ENCODE results near the gene ADCY1.

ADCY1 gene

DNA sequence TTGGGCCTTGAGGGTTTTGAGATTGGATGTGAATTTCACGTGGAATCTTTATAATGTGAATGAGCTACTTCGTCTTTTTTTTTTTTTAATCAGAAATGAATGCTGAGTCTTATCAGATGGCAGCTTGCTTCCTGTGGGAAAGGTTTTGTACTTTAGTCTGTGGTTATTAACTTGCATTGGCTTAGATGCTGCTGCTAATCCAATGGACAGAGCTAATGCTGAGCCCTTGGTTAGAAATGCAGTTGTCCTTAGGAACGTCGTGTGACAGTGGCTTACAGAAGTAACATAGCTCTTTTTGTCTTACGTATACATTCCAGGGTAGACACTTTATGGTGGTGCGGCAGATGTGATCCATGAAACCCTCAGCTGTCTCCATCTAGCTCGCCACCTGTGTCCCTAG lies 32.8 kb downstream of the ADCY1 start:
- no peaks in the 10 kb centered on the region for H3K27me3 ChIP-seq (ENCODE audit: control insufficient read depth, insufficient read depth, low read length)
- H3K4me1 ChIP-seq (ENCODE audit: control insufficient read depth, insufficient read depth, low read length), result no peaks in the 10 kb centered on the region
- no peaks in the 10 kb centered on the region for H3K9me3 ChIP-seq (ENCODE audit: control insufficient read depth, insufficient read depth, low read length)
- no peak overlapping the region for H3K4me3 ChIP-seq (ENCODE audit: low read depth, low read length)
- no peak overlapping the region for H3K9ac ChIP-seq (ENCODE audit: low read depth, low read length)
- no peaks in the 10 kb centered on the region for H3K36me3 ChIP-seq (ENCODE audit: control insufficient read depth, insufficient read depth, low read length)
- H3K27ac ChIP-seq (ENCODE audit: low read depth, low read length), result no peak overlapping the region

DNA sequence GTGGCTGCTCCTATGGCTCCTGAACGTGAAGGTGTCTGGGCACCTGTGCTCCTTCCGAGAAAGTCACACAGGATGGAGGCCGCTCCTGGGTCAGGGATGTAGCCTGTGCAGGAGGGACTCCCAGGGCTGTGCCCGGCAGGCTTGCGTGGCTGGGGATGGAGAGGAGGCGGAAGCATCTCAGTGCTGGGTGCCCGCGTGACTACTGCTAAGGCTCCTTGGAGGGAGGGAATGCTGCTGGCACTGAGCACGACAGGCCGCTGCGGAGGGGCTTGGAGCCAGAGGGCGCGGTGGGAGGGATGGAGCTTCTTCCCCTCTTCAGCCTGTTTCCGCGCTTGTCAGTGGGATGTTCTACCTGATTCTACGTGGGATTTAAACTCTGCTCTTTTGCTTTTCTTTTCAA lies 35.0 kb downstream of the ADCY1 start:
- Histone ChIP-seq H3K9ac (ENCODE audit: low read depth, low read length) (no peak overlapping the region), H3K9me3 (ENCODE audit: control insufficient read depth, insufficient read depth, low read length) (no peaks in the 10 kb centered on the region), H3K27me3 (ENCODE audit: control insufficient read depth, insufficient read depth, low read length) (no peaks in the 10 kb centered on the region), H3K4me3 (ENCODE audit: low read depth, low read length) (no peak overlapping the region), H3K36me3 (ENCODE audit: control insufficient read depth, insufficient read depth, low read length) (peaks cover 5% of the 10 kb centered on the region), H3K4me1 (ENCODE audit: control insufficient read depth, insufficient read depth, low read length) (no peaks in the 10 kb centered on the region), H3K27ac (ENCODE audit: low read depth, low read length) (no peak overlapping the region)

DNA sequence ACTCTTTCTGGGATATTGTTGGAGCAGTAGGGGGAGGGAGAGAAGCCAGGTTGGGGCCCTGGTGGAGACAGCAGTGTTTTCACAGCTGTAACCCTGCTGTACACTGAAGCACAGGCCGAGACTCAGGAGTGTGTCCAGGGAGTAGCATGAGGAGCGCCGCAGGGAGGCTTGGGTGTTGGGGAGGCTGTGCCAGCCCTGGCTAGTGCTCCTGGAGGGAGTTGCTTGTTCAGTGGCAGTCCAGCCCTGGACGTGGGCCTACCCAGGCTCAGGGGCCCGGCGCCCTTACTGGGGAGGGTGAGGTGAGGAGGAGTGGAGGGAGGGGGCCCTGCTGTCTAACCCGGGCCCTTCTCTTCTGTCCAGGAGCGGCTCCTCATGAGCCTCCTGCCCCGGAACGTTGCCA lies 35.9 kb downstream of the ADCY1 start:
- no peak overlapping the region for H3K9ac ChIP-seq (ENCODE audit: low read depth, low read length)
- H3K4me1 ChIP-seq (ENCODE audit: control insufficient read depth, insufficient read depth, low read length), result no peaks in the 10 kb centered on the region
- H3K27ac ChIP-seq (ENCODE audit: low read depth, low read length), result no peak overlapping the region
- H3K9me3 ChIP-seq (ENCODE audit: control insufficient read depth, insufficient read depth, low read length), result no peaks in the 10 kb centered on the region
- H3K4me3 ChIP-seq (ENCODE audit: low read depth, low read length), result no peak overlapping the region
- H3K36me3 ChIP-seq (ENCODE audit: control insufficient read depth, insufficient read depth, low read length), result peaks cover 5% of the 10 kb centered on the region
- H3K27me3 ChIP-seq (ENCODE audit: control insufficient read depth, insufficient read depth, low read length), result no peaks in the 10 kb centered on the region

DNA sequence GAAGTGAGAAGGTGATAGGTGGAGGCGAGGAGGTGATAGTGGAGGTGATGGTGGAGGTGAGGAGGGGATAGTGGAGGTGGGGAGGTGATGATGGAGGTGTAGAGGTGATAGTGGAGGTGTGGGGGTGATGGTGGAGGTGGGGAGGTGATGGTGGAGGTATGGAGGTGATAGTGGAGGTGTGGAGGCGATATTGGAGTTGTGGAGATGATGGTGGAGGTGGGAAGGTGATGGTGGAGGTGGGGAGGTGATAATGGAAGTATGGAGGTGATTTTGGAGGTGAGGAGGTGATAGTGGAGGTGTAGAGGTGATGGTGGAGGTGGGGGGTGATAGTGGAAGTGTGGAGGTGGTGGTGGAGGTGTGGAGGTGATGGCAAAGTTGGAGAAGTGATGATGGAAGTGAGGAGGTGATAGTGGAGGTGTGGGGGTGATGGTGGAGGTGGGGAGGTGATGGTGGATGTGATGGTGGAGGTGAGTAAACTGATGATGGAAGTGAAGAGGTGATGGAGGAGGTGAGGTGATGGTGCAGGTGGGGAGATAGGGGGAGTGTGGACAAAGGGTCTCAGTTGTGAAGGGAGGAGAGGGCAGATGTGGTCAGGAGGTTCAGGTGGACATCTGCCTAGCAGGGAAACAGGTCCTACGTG lies 36.6 kb downstream of the ADCY1 start:
- H3K4me3 ChIP-seq (ENCODE audit: low read depth, low read length), result no peak overlapping the region
- H3K36me3 ChIP-seq (ENCODE audit: control insufficient read depth, insufficient read depth, low read length), result peaks cover 5% of the 10 kb centered on the region
- no peaks in the 10 kb centered on the region for H3K27me3 ChIP-seq (ENCODE audit: control insufficient read depth, insufficient read depth, low read length)
- H3K27ac ChIP-seq (ENCODE audit: low read depth, low read length), result no peak overlapping the region
- no peaks in the 10 kb centered on the region for H3K9me3 ChIP-seq (ENCODE audit: control insufficient read depth, insufficient read depth, low read length)
- H3K4me1 ChIP-seq (ENCODE audit: control insufficient read depth, insufficient read depth, low read length), result no peaks in the 10 kb centered on the region
- H3K9ac ChIP-seq (ENCODE audit: low read depth, low read length), result no peak overlapping the region

DNA sequence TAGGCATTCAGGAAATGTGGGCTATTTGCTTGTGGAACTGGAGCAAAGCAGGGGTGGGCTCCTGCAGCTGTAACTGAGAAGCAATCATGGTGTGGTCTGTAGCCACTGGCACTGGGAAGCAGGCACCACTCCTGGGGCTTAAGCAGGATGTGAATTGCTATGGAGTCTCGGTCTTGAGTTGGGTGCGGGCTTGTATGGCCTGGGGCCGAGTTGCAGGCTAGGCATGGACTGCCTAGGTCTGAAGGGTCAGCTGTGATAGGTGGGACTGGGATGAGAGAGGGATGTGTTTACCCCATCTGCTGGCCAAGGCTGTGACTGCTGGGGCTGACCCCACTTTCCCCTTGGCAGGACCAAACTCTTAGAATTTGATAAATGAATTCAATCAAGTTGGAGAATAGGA lies 43.0 kb downstream of the ADCY1 start:
- Histone ChIP-seq H3K36me3 (ENCODE audit: control insufficient read depth, insufficient read depth, low read length) (peaks cover 5% of the 10 kb centered on the region), H3K9ac (ENCODE audit: low read depth, low read length) (no peak overlapping the region), H3K9me3 (ENCODE audit: control insufficient read depth, insufficient read depth, low read length) (no peaks in the 10 kb centered on the region), H3K4me1 (ENCODE audit: control insufficient read depth, insufficient read depth, low read length) (no peaks in the 10 kb centered on the region), H3K27me3 (ENCODE audit: control insufficient read depth, insufficient read depth, low read length) (no peaks in the 10 kb centered on the region), H3K4me3 (ENCODE audit: low read depth, low read length) (no peak overlapping the region), H3K27ac (ENCODE audit: low read depth, low read length) (no peak overlapping the region)

DNA sequence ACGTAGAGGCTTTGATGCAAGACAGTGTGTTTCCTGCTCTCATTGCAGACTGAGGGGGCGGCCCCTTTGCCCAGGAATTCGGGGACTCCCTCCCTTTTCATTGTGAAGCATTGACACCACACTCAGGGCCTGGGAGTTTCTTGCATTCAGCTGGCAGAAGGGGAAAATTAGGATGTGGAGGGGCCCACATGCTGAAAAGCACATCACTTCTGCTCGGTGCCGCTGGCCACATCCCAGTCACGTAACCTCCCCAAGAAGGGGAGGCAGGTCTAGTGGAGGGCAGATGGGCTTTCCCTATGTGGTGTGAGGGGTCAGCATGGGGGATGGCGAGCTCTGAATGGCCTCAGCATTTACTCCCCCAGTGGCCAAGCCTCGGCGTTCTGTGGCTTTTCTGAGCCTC lies 47.9 kb downstream of the ADCY1 start:
- H3K9me3 ChIP-seq (ENCODE audit: control insufficient read depth, insufficient read depth, low read length), result no peaks in the 10 kb centered on the region
- no peak overlapping the region for H3K4me3 ChIP-seq (ENCODE audit: low read depth, low read length)
- H3K4me1 ChIP-seq (ENCODE audit: control insufficient read depth, insufficient read depth, low read length), result no peaks in the 10 kb centered on the region
- no peaks in the 10 kb centered on the region for H3K27me3 ChIP-seq (ENCODE audit: control insufficient read depth, insufficient read depth, low read length)
- peaks cover 3% of the 10 kb centered on the region; the same call in 1 of the 2 replicates for H3K36me3 ChIP-seq (ENCODE audit: control insufficient read depth, insufficient read depth, low read length)
- no peak overlapping the region for H3K27ac ChIP-seq (ENCODE audit: low read depth, low read length)
- H3K9ac ChIP-seq (ENCODE audit: low read depth, low read length), result no peak overlapping the region

DNA sequence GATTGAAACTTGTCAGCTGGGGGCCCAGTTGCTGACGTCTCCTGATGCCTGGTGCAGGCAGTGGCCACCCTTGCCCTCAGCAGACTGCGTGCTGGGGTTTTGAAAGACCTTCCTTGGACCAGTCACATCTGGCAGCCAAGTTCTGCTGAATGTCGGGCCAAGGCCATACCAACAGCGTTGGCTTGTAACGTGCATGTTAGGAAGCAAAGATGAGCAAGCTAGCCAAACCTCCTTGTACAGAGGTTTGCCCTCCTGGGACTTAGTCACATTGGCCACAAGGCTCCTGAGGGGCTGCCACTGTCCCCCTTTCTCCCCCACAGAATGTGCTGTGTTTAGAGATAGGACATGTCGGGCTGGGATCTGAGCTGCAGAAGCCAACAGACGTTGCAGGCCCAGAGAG lies 49.0 kb downstream of the ADCY1 start:
- Histone ChIP-seq H3K4me3 (ENCODE audit: low read depth, low read length) (no peak overlapping the region), H3K27me3 (ENCODE audit: control insufficient read depth, insufficient read depth, low read length) (no peaks in the 10 kb centered on the region), H3K36me3 (ENCODE audit: control insufficient read depth, insufficient read depth, low read length) (peaks cover 3% of the 10 kb centered on the region; the same call in 1 of the 2 replicates), H3K9ac (ENCODE audit: low read depth, low read length) (no peak overlapping the region), H3K9me3 (ENCODE audit: control insufficient read depth, insufficient read depth, low read length) (no peaks in the 10 kb centered on the region), H3K4me1 (ENCODE audit: control insufficient read depth, insufficient read depth, low read length) (no peaks in the 10 kb centered on the region), H3K27ac (ENCODE audit: low read depth, low read length) (no peak overlapping the region)

DNA sequence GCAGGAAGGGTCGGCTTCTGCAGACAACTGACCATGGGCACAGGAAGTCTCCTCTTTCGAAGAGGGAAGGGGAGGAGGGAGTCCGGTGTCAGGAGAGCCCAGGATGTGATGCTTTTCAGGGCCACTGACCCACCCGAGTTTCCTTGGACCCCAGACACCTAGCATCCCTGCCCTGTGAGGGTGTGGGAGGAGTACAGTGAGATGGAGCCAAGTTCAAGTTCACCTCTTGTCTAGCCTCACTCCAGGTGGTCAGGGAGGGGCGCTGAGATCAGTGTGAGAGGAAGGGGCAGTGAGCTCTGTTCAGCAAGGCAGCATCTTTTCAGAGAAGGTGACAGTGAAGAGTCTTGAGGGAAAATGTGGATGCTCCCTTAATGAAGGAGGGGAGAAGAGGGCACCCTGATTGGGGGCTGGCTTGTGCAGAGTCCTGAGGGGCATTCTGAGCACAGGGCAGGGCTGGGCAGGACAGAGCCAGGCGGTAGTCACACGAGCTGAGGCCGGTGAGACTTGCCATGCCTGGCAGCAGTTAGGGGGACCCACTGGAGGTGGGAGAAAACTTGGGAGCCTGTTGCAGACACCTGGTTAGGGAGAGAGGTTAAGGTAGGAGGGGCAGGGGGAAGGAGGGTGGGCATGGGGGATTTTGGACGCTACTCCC lies 49.7 kb downstream of the ADCY1 start:
- no peaks in the 10 kb centered on the region for H3K27me3 ChIP-seq (ENCODE audit: control insufficient read depth, insufficient read depth, low read length)
- H3K4me3 ChIP-seq (ENCODE audit: low read depth, low read length), result no peak overlapping the region
- H3K9ac ChIP-seq (ENCODE audit: low read depth, low read length), result no peak overlapping the region
- no peak overlapping the region for H3K27ac ChIP-seq (ENCODE audit: low read depth, low read length)
- no peaks in the 10 kb centered on the region for H3K4me1 ChIP-seq (ENCODE audit: control insufficient read depth, insufficient read depth, low read length)
- H3K9me3 ChIP-seq (ENCODE audit: control insufficient read depth, insufficient read depth, low read length), result no peaks in the 10 kb centered on the region
- peaks cover 3% of the 10 kb centered on the region; the same call in 1 of the 2 replicates for H3K36me3 ChIP-seq (ENCODE audit: control insufficient read depth, insufficient read depth, low read length)

DNA sequence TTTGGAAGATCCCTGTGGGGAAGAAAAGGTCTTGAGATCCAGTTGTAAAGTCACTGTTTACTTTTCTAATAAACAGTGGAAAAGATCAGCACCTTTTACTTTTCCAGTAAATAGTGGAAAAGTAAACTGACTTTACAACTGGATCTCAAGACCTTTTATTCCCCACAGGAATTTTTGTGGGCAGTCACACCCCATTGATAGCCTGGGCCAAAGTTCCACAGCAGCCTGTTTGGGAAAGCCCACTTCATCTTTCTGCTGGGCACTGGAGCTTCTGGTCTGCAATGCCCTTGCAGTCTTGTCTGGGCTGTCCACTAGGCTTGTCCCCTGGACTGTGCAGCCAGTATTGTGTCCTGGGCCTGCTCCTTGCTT lies 50.2 kb downstream of the ADCY1 start:
- no peaks in the 10 kb centered on the region for H3K4me1 ChIP-seq (ENCODE audit: control insufficient read depth, insufficient read depth, low read length)
- H3K36me3 ChIP-seq (ENCODE audit: control insufficient read depth, insufficient read depth, low read length), result peaks cover 3% of the 10 kb centered on the region; the same call in 1 of the 2 replicates

DNA sequence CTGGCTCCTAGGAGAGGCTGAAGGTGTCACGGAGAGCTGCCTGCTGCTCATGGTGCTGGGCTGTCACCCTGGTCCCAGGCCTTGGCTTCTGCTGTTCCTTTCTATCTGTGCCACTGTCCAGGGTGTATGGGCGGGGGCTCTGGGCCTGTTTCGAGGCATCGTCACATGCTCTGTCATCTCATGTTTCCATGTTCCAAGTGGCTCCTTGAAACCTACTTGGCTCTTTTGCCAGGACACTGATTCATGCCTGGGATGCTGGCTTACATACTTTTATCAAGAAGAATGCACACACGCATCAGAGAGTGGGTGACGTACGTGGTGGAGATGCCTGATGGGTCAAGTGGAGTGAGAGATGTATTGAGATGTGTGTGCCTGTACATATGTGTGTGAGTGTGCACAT lies 50.9 kb downstream of the ADCY1 start:
- no peaks in the 10 kb centered on the region for H3K9me3 ChIP-seq (ENCODE audit: control insufficient read depth, insufficient read depth, low read length)
- no peaks in the 10 kb centered on the region for H3K4me1 ChIP-seq (ENCODE audit: control insufficient read depth, insufficient read depth, low read length)
- no peak overlapping the region for H3K27ac ChIP-seq (ENCODE audit: low read depth, low read length)
- H3K27me3 ChIP-seq (ENCODE audit: control insufficient read depth, insufficient read depth, low read length), result no peaks in the 10 kb centered on the region
- no peak overlapping the region for H3K4me3 ChIP-seq (ENCODE audit: low read depth, low read length)
- peaks cover 3% of the 10 kb centered on the region; the same call in 1 of the 2 replicates for H3K36me3 ChIP-seq (ENCODE audit: control insufficient read depth, insufficient read depth, low read length)
- no peak overlapping the region for H3K9ac ChIP-seq (ENCODE audit: low read depth, low read length)

More for the DNA sequence above, 50.2 kb downstream of the ADCY1 start:
- Histone ChIP-seq H3K9me3 (ENCODE audit: control insufficient read depth, insufficient read depth, low read length) (no peaks in the 10 kb centered on the region), H3K9ac (ENCODE audit: low read depth, low read length) (no peak overlapping the region), H3K27ac (ENCODE audit: low read depth, low read length) (no peak overlapping the region), H3K4me3 (ENCODE audit: low read depth, low read length) (no peak overlapping the region), H3K27me3 (ENCODE audit: control insufficient read depth, insufficient read depth, low read length) (no peaks in the 10 kb centered on the region)

DNA sequence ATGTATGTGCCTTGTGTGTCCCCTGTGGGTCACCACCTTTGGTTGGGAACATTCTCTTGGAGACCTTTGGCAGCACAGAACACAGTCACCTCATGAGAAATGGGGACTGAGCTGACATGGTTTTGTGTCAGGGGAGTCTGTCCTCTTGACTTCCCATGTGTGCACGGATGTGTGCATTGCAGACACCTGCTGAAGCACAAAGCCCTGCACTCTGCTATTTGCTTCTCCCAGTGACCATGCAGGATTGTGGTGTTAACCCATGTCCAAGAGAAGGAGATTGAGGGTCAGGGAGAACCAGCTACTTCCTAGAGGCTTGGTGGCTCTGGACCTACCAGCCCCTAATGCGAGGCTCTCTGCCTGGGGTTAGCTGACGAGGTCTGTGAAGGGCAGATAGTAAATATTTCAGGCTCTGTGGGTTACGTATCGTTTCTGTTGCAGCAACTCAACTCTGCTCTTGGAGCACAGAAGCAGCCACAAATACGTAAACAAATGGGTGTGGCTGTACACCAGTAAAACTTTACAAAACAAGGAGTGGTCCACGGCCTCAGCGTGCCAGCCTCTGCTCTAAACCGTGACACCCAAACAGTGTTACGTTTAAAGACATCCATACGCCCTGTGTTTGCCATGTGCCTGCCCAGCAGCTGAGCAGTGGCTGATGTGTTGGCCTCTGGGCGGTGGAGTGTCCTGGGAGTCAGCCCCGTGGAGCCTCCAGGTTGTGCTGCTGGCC lies 51.7 kb downstream of the ADCY1 start:
- Histone ChIP-seq H3K4me3 (ENCODE audit: low read depth, low read length) (no peak overlapping the region), H3K27ac (ENCODE audit: low read depth, low read length) (no peak overlapping the region), H3K4me1 (ENCODE audit: control insufficient read depth, insufficient read depth, low read length) (no peaks in the 10 kb centered on the region), H3K9me3 (ENCODE audit: control insufficient read depth, insufficient read depth, low read length) (no peaks in the 10 kb centered on the region), H3K36me3 (ENCODE audit: control insufficient read depth, insufficient read depth, low read length) (peaks cover 3% of the 10 kb centered on the region; the same call in 1 of the 2 replicates), H3K9ac (ENCODE audit: low read depth, low read length) (no peak overlapping the region), H3K27me3 (ENCODE audit: control insufficient read depth, insufficient read depth, low read length) (no peaks in the 10 kb centered on the region)

All from HUES48 (cell line).